Body of pancreas (tissue), 4 donors: ENCODE results near the gene UNC5A. TPM values are rescaled to one million over a fixed set of nuclear protein-coding genes. Genes with fewer than 3 reads are reported as not detected.

Source experiments
- ATAC-seq: fragments of 150-250 bp; one replicate; pipeline ENCODE4 v1.9.1; 2016
- DNase-seq, 4 donors: peaks; one replicate each; pipeline ENCODE4 v3.0.0-alpha.2; 2019
- H3K27ac ChIP-seq, 4 donors: fragments of 200-600 bp; sonication (generic); 1 replicate in 3 of 4; 2 replicates in 1 of 4; pipeline versions ENCODE4 v1.5.1 to v1.6.1; 2016 to 2019; ENCODE audit warnings: mild to moderate bottlenecking in 1 of 4, mixed read lengths in 1 of 4, moderate library complexity in 1 of 4
- H3K27me3 ChIP-seq, 2 donors: fragments of 200-600 bp; sonication (generic); one replicate each; pipeline ENCODE4 v1.6.0; 2016; ENCODE audit warnings: mild to moderate bottlenecking in 1 of 2
- H3K36me3 ChIP-seq, 2 donors: fragments of 200-600 bp; sonication (generic); replicated peaks in 1 of 2; 2 replicates each; pipeline ENCODE4 v1.5.1; 2016; ENCODE audit warnings: low read depth in 2 of 2; ENCODE audit not compliant: insufficient read depth in 1 of 2
- H3K4me1 ChIP-seq: fragments of 200-600 bp; sonication (generic); one replicate; pipeline ENCODE4 v1.6.0; 2016
- H3K4me3 ChIP-seq, 2 donors: fragments of 200-600 bp; sonication (generic); 1 replicate in 1 of 2; 2 replicates in 1 of 2; pipeline ENCODE4 v1.5.1; 2016 to 2019
- H3K9me3 ChIP-seq, 3 donors: fragments of 200-600 bp; sonication (generic); 1 replicate in 2 of 3; 2 replicates in 1 of 3; pipeline ENCODE4 v1.5.1; 2016
- POLR2A ChIP-seq, 3 donors: fragments of 450-650 bp; IDR thresholded peaks; one replicate each; pipeline ENCODE4 v1.6.1; 2016; ENCODE audit warnings: antibody characterized with exemption in 3 of 3, mild to moderate bottlenecking in 2 of 3
- WGBS, 2 donors: methylation state at CpG; one replicate each; pipeline ENCODE4 v1.1.5; 2017; 5-methylcytosine and 5-hydroxymethylcytosine counted together
- intact Hi-C: fragments of 100-400 bp; cut with DNase I; formaldehyde crosslinking; loops from one replicate; pipeline ENCODE4 v1.15.1; 2023
- total RNA-seq, 2 donors: library from RNA; depleted of rRNA; stranded (reverse); fragments of >200 nt; gene quantifications; one replicate each; pipeline ENCODE4 v1.1.0, GENCODE V29; 2016
- TF ChIP-seq, protein P1 (sequence below), 7 experiments: fragments of 450-650 bp in 4 of 7; fragments of 200-600 bp in 3 of 7; sonication (generic) in 3 of 7; IDR thresholded peaks; one replicate each; pipeline ENCODE4 v1.5.1; 2016 to 2019; ENCODE audit warnings: antibody characterized with exemption in 7 of 7

Gene UNC5A
- total RNA-seq, 2 donors from 2014 or later, result 0.52 to 0.66 TPM

DNA sequence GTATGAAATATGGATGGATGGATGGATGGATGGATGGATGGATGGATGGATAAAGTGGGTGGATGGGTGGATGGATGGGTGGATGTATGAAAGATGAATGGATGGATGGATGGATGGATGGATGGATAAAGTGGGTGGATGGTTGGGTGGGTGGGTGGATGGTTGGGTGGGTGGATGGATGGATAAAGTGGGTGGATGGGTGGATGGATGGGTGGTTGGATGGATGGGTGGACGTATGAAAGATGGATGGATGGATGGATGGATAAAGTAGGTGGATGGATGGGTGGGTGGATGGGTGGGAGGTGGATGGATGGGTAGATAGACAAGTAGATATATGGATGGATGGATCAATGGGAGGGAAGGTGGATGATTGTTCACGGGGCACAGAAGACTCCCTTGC lies 19.0 kb downstream of the UNC5A start:
- WGBS, 2 donors, result 75 to 80% methylated on average over 2 of the region's 2 CpGs

DNA sequence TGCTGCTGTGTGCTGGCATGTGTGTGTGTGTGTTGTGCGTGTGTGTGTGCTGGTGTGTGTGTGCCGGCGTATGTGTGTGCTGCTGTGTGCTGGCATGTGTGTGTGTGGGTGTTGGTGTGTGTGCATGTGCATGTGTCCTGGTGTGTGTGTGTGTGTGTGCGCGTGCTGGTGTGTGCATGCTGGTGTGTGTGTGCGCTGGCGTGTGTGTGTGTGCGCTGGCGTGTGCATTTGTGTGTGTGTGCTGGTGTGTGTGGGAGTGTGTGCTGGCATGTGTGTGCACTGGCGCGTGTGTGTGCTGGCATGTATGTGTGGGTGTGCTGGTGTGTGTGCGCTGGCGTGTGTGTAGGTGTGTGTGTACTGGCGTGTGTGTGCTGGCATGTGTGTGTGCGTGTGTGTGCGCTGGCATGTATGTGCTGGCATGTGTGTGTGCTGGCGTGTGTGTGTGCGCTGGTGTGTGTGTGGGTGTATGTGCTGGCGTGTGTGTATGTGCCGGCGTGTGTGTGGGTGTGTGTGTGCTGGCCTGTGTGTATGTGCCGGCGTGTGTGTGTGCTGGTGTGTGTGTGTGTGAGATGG lies 20.1 kb downstream of the UNC5A start:
- no peak for ATAC-seq
- intact Hi-C loops, result no loop called here
- TF ChIP-seq, protein P1, sequence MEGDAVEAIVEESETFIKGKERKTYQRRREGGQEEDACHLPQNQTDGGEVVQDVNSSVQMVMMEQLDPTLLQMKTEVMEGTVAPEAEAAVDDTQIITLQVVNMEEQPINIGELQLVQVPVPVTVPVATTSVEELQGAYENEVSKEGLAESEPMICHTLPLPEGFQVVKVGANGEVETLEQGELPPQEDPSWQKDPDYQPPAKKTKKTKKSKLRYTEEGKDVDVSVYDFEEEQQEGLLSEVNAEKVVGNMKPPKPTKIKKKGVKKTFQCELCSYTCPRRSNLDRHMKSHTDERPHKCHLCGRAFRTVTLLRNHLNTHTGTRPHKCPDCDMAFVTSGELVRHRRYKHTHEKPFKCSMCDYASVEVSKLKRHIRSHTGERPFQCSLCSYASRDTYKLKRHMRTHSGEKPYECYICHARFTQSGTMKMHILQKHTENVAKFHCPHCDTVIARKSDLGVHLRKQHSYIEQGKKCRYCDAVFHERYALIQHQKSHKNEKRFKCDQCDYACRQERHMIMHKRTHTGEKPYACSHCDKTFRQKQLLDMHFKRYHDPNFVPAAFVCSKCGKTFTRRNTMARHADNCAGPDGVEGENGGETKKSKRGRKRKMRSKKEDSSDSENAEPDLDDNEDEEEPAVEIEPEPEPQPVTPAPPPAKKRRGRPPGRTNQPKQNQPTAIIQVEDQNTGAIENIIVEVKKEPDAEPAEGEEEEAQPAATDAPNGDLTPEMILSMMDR (IDR thresholded peaks at IDR 0.05), result no peak
- no peak for TF ChIP-seq POLR2A (IDR thresholded peaks at IDR 0.05)
- H3K4me3 ChIP-seq, result no peak overlapping the region
- no peak for DNase-seq
- no peaks in the 10 kb centered on the region for H3K9me3 ChIP-seq
- WGBS, 2 donors, result 80 to 81% methylated on average over 18 to 22 of the region's 23 CpGs
- H3K27ac ChIP-seq, result no peak overlapping the region
- no peaks in the 10 kb centered on the region for H3K4me1 ChIP-seq
- no peaks in the 10 kb centered on the region for H3K27me3 ChIP-seq
- H3K36me3 ChIP-seq, result no peaks in the 10 kb centered on the region

More for the DNA sequence above, 19.0 kb downstream of the UNC5A start:
- Histone ChIP-seq H3K36me3 (no peaks in the 10 kb centered on the region), H3K4me3 (no peak overlapping the region), H3K27me3 (no peaks in the 10 kb centered on the region), H3K9me3 (no peaks in the 10 kb centered on the region), H3K4me1 (no peaks in the 10 kb centered on the region), H3K27ac (no peak overlapping the region)
- no peak for TF ChIP-seq POLR2A (IDR thresholded peaks at IDR 0.05)
- TF ChIP-seq, protein P1 (IDR thresholded peaks at IDR 0.05), result no peak
- DNase-seq (no peak), ATAC-seq (no peak)
- intact Hi-C loops, result no loop called here

DNA sequence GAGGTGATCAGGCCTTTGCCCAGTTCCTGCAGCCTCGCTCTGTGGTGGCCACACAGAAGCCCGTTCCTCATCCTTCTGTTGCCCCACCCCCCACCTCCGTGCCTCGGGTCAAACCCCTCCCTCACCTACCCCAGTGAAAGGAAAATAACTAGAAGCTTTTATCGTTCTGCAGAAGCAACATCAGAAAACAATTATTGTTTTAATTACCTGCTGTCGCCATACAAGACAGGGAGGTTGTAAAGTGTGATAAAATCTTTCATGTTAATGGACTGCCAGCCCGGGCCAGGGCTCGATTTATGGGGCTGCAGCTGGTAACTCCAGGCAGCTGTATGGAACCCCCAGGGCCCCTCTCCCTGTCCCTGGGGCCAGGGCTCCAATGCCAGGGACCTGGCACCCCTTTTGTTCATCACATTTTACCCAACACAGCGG lies 20.6 kb downstream of the UNC5A start:
- H3K36me3 ChIP-seq, result no peaks in the 10 kb centered on the region
- WGBS, 2 donors, result 29 to 40% methylated on average over 7 to 9 of the region's 9 CpGs
- H3K27ac ChIP-seq, result no peak overlapping the region
- ATAC-seq, result no peak
- no peak for DNase-seq
- intact Hi-C loops, result no loop called here
- no peaks in the 10 kb centered on the region for H3K27me3 ChIP-seq
- H3K9me3 ChIP-seq, result no peaks in the 10 kb centered on the region
- no peak for TF ChIP-seq POLR2A (IDR thresholded peaks at IDR 0.05)
- TF ChIP-seq, protein P1 (IDR thresholded peaks at IDR 0.05), result no peak
- H3K4me3 ChIP-seq, result no peak overlapping the region
- H3K4me1 ChIP-seq, result no peaks in the 10 kb centered on the region

DNA sequence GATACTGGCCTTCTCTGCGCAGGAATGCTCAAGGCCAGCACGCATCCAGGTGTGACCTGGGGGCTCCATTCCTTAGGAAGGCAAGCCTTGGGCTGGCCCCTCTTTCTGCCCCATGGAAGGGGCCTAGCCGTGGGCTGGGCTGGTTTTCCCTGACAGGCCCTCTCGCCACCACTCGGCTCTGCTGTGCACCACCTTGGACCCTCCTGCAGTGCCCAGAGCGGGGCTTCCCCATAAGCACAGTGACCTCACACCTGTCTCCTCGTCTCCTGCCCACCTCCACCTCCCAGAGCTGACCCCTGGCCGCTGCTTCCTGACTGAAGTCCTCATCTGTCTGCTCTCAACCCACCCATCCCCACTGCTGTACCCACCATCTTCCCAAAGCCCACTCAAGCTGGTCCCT lies 21.1 kb downstream of the UNC5A start:
- Histone ChIP-seq H3K36me3 (no peaks in the 10 kb centered on the region), H3K27ac (no peak overlapping the region), H3K27me3 (no peaks in the 10 kb centered on the region), H3K4me3 (no peak overlapping the region), H3K4me1 (no peaks in the 10 kb centered on the region), H3K9me3 (no peaks in the 10 kb centered on the region)
- ATAC-seq (no peak), DNase-seq (no peak)
- intact Hi-C loops, result no loop called here
- TF ChIP-seq POLR2A (IDR thresholded peaks at IDR 0.05), result no peak
- TF ChIP-seq, protein P1 (IDR thresholded peaks at IDR 0.05), result no peak
- WGBS, 2 donors, result 57 to 61% methylated on average over 7 to 8 of the region's 8 CpGs

DNA sequence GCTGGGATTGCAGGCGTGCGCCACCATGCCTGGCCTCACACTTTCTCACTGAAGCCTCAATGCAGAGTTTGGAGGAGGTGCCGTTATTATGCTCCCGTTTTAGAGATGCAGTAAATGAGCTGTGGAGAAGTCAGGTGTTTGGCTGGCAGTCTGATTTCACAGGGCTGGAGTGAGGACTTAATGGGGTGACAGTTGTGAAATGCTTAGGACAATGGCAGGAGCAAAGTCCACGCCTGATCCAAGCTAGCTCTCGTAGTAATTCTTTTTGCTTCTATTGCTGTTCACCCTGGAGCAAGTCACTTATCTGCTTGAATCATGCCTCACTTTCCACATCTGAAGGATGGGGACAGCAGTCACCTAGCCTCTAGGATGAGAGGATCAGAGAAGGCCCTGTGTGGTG lies 21.8 kb downstream of the UNC5A start:
- ATAC-seq (no peak), DNase-seq (no peak)
- WGBS, 2 donors, result 65 to 69% methylated on average over 5 to 6 of the region's 6 CpGs
- Histone ChIP-seq H3K9me3 (no peaks in the 10 kb centered on the region), H3K4me1 (no peaks in the 10 kb centered on the region), H3K36me3 (no peaks in the 10 kb centered on the region), H3K4me3 (no peak overlapping the region), H3K27ac (no peak overlapping the region), H3K27me3 (no peaks in the 10 kb centered on the region)
- intact Hi-C loops, result no loop called here
- TF ChIP-seq POLR2A (IDR thresholded peaks at IDR 0.05), result no peak
- TF ChIP-seq, protein P1 (IDR thresholded peaks at IDR 0.05), result no peak
